IMR-90 (cell line): ENCODE results near the gene SPON1. TPM values are rescaled to one million over a fixed set of nuclear protein-coding genes. Genes with fewer than 3 reads are reported as not detected.

ENCODE experiments used
- ATAC-seq: fragments of 200-7000 bp; cut with Tn5 transposase; 2 replicates; pipeline ENCODE4 v1.9.1; 2020; ENCODE audit warnings: low read depth, mild to moderate bottlenecking, moderate library complexity
- BruUV-seq: library from RNA; stranded (reverse); fragments of 400-500 nt; replicated peaks from 2 replicates; lab custom pipeline; 2021; lab: Mats Ljungman, UMichigan
- CTCF ChIA-PET: fragments of 300-600 bp; formaldehyde crosslinking; extraction: SDS; loops from one replicate; lab custom pipeline; 2021; ENCODE audit warnings: antibody characterized with exemption; lab: Yijun Ruan, JAX
- POLR2A ChIA-PET: fragments of 300-600 bp; sonication (Branson Sonifier 250); formaldehyde crosslinking; loops from one replicate; lab custom pipeline; 2022; ENCODE audit warnings: antibody characterized with exemption; ENCODE audit not compliant: unreplicated experiment; lab: Charles Lee
- DNase-seq: peaks from one replicate; pipeline ENCODE4 v3.0.0; 2013
- H2AFZ ChIP-seq: replicated peaks from 2 replicates; pipeline ENCODE3; 2013; ENCODE audit warnings: low read length, mild to moderate bottlenecking; ENCODE audit not compliant: poor library complexity
- H2AK5ac ChIP-seq: 2 replicates; pipeline ENCODE4 v1.6.1; 2013; ENCODE audit warnings: low read depth, low read length, inconsistent platforms
- H2AK9ac ChIP-seq: replicated peaks from 2 replicates; pipeline ENCODE3; 2013; ENCODE audit warnings: mild to moderate bottlenecking, low read depth, low read length, moderate library complexity; ENCODE audit not compliant: poor library complexity
- H2BK120ac ChIP-seq: 2 replicates; pipeline ENCODE4 v1.6.1; 2013; ENCODE audit warnings: low read depth, low read length, inconsistent platforms
- H2BK15ac ChIP-seq: 3 replicates; pipeline ENCODE4 v1.6.1; 2013; ENCODE audit warnings: low read depth, low read length, inconsistent platforms
- H2BK20ac ChIP-seq: 2 replicates; pipeline ENCODE4 v1.6.1; 2013; ENCODE audit warnings: low read depth, mild to moderate bottlenecking, inconsistent platforms, low read length, moderate library complexity
- H2BK5ac ChIP-seq: 2 replicates; pipeline ENCODE4 v1.6.1; 2013; ENCODE audit warnings: mild to moderate bottlenecking, low read depth, low read length, inconsistent platforms; ENCODE audit not compliant: poor library complexity, severe bottlenecking
- H3K14ac ChIP-seq: replicated peaks from 2 replicates; pipeline ENCODE4 v1.6.1; 2013; ENCODE audit warnings: low read depth, low read length, inconsistent platforms
- H3K18ac ChIP-seq: 2 replicates; pipeline ENCODE4 v1.6.1; 2013; ENCODE audit warnings: low read depth, low read length, control low read depth
- H3K23ac ChIP-seq: 2 replicates; pipeline ENCODE4 v1.6.1; 2013; ENCODE audit warnings: low read depth, low read length, inconsistent platforms
- H3K27ac ChIP-seq: 2 replicates; pipeline ENCODE4 v1.5.1; 2013; ENCODE audit warnings: mild to moderate bottlenecking, control low read depth, low read length; ENCODE audit not compliant: insufficient read depth
- H3K27me3 ChIP-seq: 2 replicates; pipeline ENCODE4 v1.6.1; 2013; ENCODE audit warnings: low read length; ENCODE audit not compliant: control insufficient read depth, insufficient read depth
- H3K36me3 ChIP-seq: 2 replicates; pipeline ENCODE4 v1.6.1; 2013; ENCODE audit warnings: low read length, mixed read lengths; ENCODE audit not compliant: control insufficient read depth, insufficient read depth
- H3K4ac ChIP-seq: 2 replicates; pipeline ENCODE4 v1.6.1; 2013; ENCODE audit warnings: low read depth, low read length, inconsistent platforms
- H3K4me1 ChIP-seq: 2 replicates; pipeline ENCODE4 v1.6.1; 2013; ENCODE audit warnings: low read length, mixed read lengths; ENCODE audit not compliant: control insufficient read depth, insufficient read depth
- H3K4me2 ChIP-seq: 2 replicates; pipeline ENCODE4 v1.6.1; 2013; ENCODE audit warnings: low read depth, mild to moderate bottlenecking, control low read depth, low read length, moderate library complexity
- H3K4me3 ChIP-seq: 2 replicates; pipeline ENCODE4 v1.5.1; 2013; ENCODE audit warnings: low read depth, mild to moderate bottlenecking, control low read depth, low read length, moderate library complexity; ENCODE audit not compliant: insufficient read depth
- H3K56ac ChIP-seq: 2 replicates; pipeline ENCODE4 v1.6.1; 2013; ENCODE audit warnings: low read length, inconsistent platforms; ENCODE audit not compliant: insufficient read depth; ENCODE audit errors: extremely low read depth
- H3K79me1 ChIP-seq, 2 experiments: 2 replicates each; pipeline ENCODE4 v1.6.1; 2013; ENCODE audit warnings: low read length in 2 of 2, inconsistent platforms in 1 of 2, low read depth in 1 of 2
- H3K9ac ChIP-seq: 2 replicates; pipeline ENCODE4 v1.6.1; 2013; ENCODE audit warnings: low read depth, low read length, control low read depth
- H3K9me1 ChIP-seq: 2 replicates; pipeline ENCODE4 v1.6.1; 2013; ENCODE audit warnings: low read length, inconsistent platforms; ENCODE audit not compliant: insufficient read depth
- H3K9me3 ChIP-seq: 2 replicates; pipeline ENCODE4 v1.6.1; 2013; ENCODE audit warnings: low read length; ENCODE audit not compliant: control insufficient read depth, insufficient read depth
- H4K20me1 ChIP-seq: 2 replicates; pipeline ENCODE4 v1.6.1; 2013; ENCODE audit warnings: low read length, inconsistent platforms; ENCODE audit not compliant: insufficient read depth
- H4K5ac ChIP-seq: 2 replicates; pipeline ENCODE4 v1.6.1; 2013; ENCODE audit warnings: mild to moderate bottlenecking, low read depth, low read length, control low read depth
- H4K8ac ChIP-seq, 2 experiments: 2 replicates each; pipeline ENCODE4 v1.6.1; 2013; ENCODE audit warnings: low read depth in 2 of 2, low read length in 2 of 2, control low read depth in 1 of 2, inconsistent platforms in 1 of 2
- H4K91ac ChIP-seq: 2 replicates; pipeline ENCODE4 v1.6.1; 2013; ENCODE audit warnings: low read depth, low read length, inconsistent platforms; ENCODE audit not compliant: insufficient read depth
- FOS ChIP-seq: fragments of 150-350 bp; IDR thresholded peaks from 2 replicates; pipeline ENCODE4 v1.6.1; 2016; ENCODE audit warnings: low read depth, low read length
- WGBS, 2 experiments: methylation state at CpG; one replicate each; pipeline versions ENCODE4 v1.1.5 to v1.1.7; 2013; ENCODE audit warnings: missing lambda C conversion rate in 2 of 2; ENCODE audit not compliant: insufficient read length in 1 of 2; ENCODE audit errors: extremely low coverage in 2 of 2; 5-methylcytosine and 5-hydroxymethylcytosine counted together
- dilution Hi-C: fragments of 300-500 bp; cut with HindIII; formaldehyde crosslinking; loops from one replicate; pipeline ENCODE4 v1.14.3; 2018; ENCODE audit warnings: low sequenced_read_pairs; ENCODE audit not compliant: unreplicated experiment
- in situ Hi-C: fragments of 300-500 bp; cut with MboI; formaldehyde crosslinking; loops from 3 replicates; pipeline ENCODE4 v1.14.3; 2019; ENCODE audit warnings: low sequenced_read_pairs, inconsistent platforms, mixed read lengths
- intact Hi-C: fragments of 100-400 bp; cut with micrococcal nuclease; formaldehyde crosslinking; loops from 2 replicates; pipeline ENCODE4 v1.10.0; 2022
- polyA plus RNA-seq, 3 experiments: library from polyadenylated mRNA; depleted of rRNA; stranded (reverse); fragments of >200 nt; gene quantifications; 2 replicates each; pipeline ENCODE4 v1.2.3, GENCODE V29; 2012; ENCODE audit warnings: low replicate concordance in 1 of 3
- total RNA-seq: library from RNA; depleted of rRNA; stranded (reverse); fragments of >200 nt; gene quantifications from 2 replicates; pipeline ENCODE4 v1.2.3, GENCODE V29; 2012

The SPON1 gene
- total and polyA plus RNA-seq, 2 of the 4 experiments (the other 2 are of a cell fraction) = 0.62 to 0.72 TPM

DNA sequence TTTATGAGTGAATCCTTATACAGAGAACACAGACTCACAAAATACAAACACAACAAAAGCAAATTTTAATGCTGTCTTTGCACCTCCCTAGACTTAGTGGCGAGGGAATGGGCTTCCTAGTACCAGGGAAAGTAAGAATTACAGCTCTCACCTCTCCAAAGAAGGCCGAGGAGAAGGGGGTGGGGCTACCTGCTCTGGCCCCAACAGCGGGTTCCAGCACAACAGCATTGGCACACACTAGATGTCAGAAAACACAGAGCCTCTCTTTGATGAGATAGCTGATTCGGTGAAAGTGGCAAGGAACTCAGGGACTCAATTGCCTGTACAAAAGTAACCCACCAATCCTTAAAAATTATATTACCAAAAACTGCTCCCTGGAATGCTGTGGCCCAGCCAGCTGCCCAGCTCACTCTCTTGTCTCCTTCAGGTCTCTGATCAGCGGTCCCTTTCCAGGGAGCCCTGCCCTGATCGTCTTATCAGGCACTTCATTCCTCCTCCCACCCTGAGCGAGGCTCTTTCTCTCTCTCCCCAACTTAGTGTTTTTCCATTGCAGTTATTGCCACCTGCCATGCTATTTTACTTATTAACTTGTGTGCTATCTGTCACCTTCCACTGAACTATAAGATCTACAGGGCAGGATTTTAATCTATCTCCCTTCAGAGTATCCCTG, 30.7 kb downstream of the SPON1 start:
- Histone ChIP-seq H3K79me1 (no peaks in the 10 kb centered on the region), H3K9me3 (no peaks in the 10 kb centered on the region), H3K27me3 (no peaks in the 10 kb centered on the region), H2AK9ac (no peak overlapping the region), H2AK5ac (no peak overlapping the region), H2BK5ac (no peak overlapping the region), H3K18ac (no peak overlapping the region), H3K4me3 (no peak overlapping the region), H4K8ac (no peak overlapping the region; a peak in 1 of 4 replicates), H2BK20ac (peak overlapping the region; percentile 84; the same call in 1 of the 2 replicates), H3K36me3 (no peaks in the 10 kb centered on the region), H3K9ac (no peak overlapping the region), H3K4me2 (no peak overlapping the region), H3K27ac (no peak overlapping the region), H2BK120ac (0 out of 2 replicates have a peak overlapping the region, but pooled peaks have one; percentile 3), H2AFZ (no peak overlapping the region), H4K5ac (no peak overlapping the region), H3K14ac (no peak overlapping the region), H3K23ac (no peak overlapping the region), H3K56ac (no peak overlapping the region), H4K20me1 (no peaks in the 10 kb centered on the region), H3K9me1 (peaks cover 3% of the 10 kb centered on the region; the same call in 1 of the 2 replicates), H3K4ac (peak overlapping the region; percentile 19; the same call in 1 of the 2 replicates), H4K91ac (peak overlapping the region; percentile 32; the same call in 1 of the 2 replicates), H2BK15ac (no peak overlapping the region; the same call in 2 of the 3 replicates), H3K4me1 (peaks cover 8% of the 10 kb centered on the region)
- intact Hi-C loops (no loop called here), dilution Hi-C loops (no loop called here), in situ Hi-C loops (no loop called here)
- no peak for DNase-seq
- BruUV-seq = no TSS peak
- no peak for ATAC-seq
- POLR2A ChIA-PET = no interaction called here
- CTCF ChIA-PET = no interaction called here
- no peak for TF ChIP-seq FOS
- 80% methylated on average over 1 of the region's 7 CpGs; no CpG with 5 or more reads in 1 of the 2 experiments for WGBS, 2 experiments
